Measurements from ENCODE around the gene PPP2R5A.

DNA sequence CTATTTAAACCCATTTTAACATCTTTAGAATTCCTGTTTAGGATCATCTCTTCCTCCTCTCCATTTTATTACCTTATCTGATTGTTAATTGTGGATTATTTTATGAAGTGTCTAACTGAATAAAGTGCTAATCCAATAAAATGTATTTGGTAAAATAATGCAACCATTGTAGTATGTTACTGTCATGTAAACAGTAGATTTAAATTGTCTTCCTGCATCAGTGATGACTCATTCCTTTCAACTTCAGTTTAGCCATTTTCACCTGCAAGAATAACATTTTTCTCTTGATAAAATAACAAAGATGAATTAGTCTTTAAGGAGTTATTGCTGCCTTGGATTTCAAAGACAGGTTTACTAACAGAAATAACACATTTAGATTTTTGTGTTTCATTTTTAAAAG is 5.4 kb downstream of the PPP2R5A start:
- no peak for TF ChIP-seq CTCF (IDR thresholded peaks at IDR 0.05; ENCODE audit: low read depth, low read length)
- TF ChIP-seq POLR2A (IDR thresholded peaks at IDR 0.05; ENCODE audit: extremely low read depth, insufficient read length), result no peak
- no peak for TF ChIP-seq MAX (IDR thresholded peaks at IDR 0.05; ENCODE audit: low read depth, low read length)
- TF ChIP-seq MYC (IDR thresholded peaks at IDR 0.05; ENCODE audit: low read depth, low read length), result no peak

All from NB4 (cell line).